Naive thymus-derived CD8-positive, alpha-beta T cell (primary cell): Measurements from ENCODE around the gene MRI1. TPM values are rescaled to one million over a fixed set of nuclear protein-coding genes. Genes with fewer than 3 reads are reported as not detected.
"Not testable (repeated sequence)": the region's sequence is repeated elsewhere in the genome, so short reads cannot be mapped to it uniquely, and the experiment has no call there.

Experiments used
- ATAC-seq, 2 donors: fragments of 150-1000 bp; cut with Tn5 transposase in 1 of 2; sonication (Bioruptor Pico), chemical (Tn5 transposase) in 1 of 2; 1 replicate in 1 of 2; 2 replicates in 1 of 2; pipeline ENCODE4 v1.10.0; 2021; ENCODE audit warnings: mild to moderate bottlenecking in 2 of 2, moderate library complexity in 2 of 2
- POLR2A ChIA-PET: fragments of 350-600 bp; sonication (Branson Sonifier 250); formaldehyde crosslinking; loops from one replicate; lab custom pipeline; 2021; ENCODE audit warnings: antibody characterized with exemption; lab: Charles Lee
- DNase-seq, 10 donors: peaks; one replicate each; pipeline versions ENCODE4 v3.0.0 to v3.0.0-alpha.2; 2020 to 2022
- H3K27ac Mint-ChIP-seq, 10 donors: one replicate each; pipeline ENCODE4 v1.8.0; 2020 to 2022; ENCODE audit warnings: mild to moderate bottlenecking in 10 of 10, mixed read lengths in 10 of 10, moderate library complexity in 4 of 10, inconsistent platforms in 1 of 10
- H3K27me3 Mint-ChIP-seq, 5 donors: one replicate each; pipeline ENCODE4 v1.8.0; 2021 to 2022; ENCODE audit warnings: mixed read lengths in 5 of 5
- H3K36me3 Mint-ChIP-seq, 3 donors: one replicate each; pipeline ENCODE4 v1.8.0; 2020 to 2022; ENCODE audit warnings: mixed read lengths in 3 of 3, mild to moderate bottlenecking in 2 of 3, inconsistent platforms in 1 of 3
- H3K4me1 Mint-ChIP-seq, 4 donors: one replicate each; pipeline ENCODE4 v1.8.0; 2021 to 2022; ENCODE audit warnings: mixed read lengths in 4 of 4
- H3K4me3 Mint-ChIP-seq, 10 donors: one replicate each; pipeline ENCODE4 v1.8.0; 2020 to 2022; ENCODE audit warnings: mild to moderate bottlenecking in 10 of 10, mixed read lengths in 10 of 10, moderate library complexity in 6 of 10, inconsistent platforms in 1 of 10
- H3K9me3 Mint-ChIP-seq, 9 donors: one replicate each; pipeline ENCODE4 v1.8.0; 2020 to 2022; ENCODE audit warnings: mixed read lengths in 9 of 9, mild to moderate bottlenecking in 3 of 9, inconsistent platforms in 1 of 9, moderate library complexity in 1 of 9
- polyA plus RNA-seq, 3 donors: library from polyadenylated mRNA; unstranded; fragments of 300-500 nt; fragmentation: Illumina TruSeq; gene quantifications; one replicate each; pipeline ENCODE4 v1.2.3, GENCODE V29; 2021
- total RNA-seq, 8 experiments: library from RNA in 2 of 8; stranded (reverse) in 2 of 8; gene quantifications; one replicate each; pipeline ENCODE4 v1.2.3 and lab custom pipeline; 2021 to 2026

The MRI1 gene
- total and polyA plus RNA-seq, 5 experiments from 2014 or later: 6.4 to 85.1 (median 15.5) TPM

- H3K36me3 Mint-ChIP-seq: peaks cover 0 to 36% (median 6%) of the 10 kb centered on the region in 3 donors
- H3K4me3 Mint-ChIP-seq: peak overlapping the region in 9 of 10 donors; percentile 40 to 88 (median 83)
- no peaks in the 10 kb centered on the region for H3K27me3 Mint-ChIP-seq
- peak overlapping the region in 4 of 10 donors; percentile 61 to 81 (median 71) for H3K27ac Mint-ChIP-seq
- POLR2A ChIA-PET: interaction anchor here (1.1 to 2.4 kb wide), 3 partner anchors 16 to 269 kb away, joined by 3 to 14 read pairs (median 11); a partner anchor contains a TSS
- DNase-seq (no peak), ATAC-seq (no peak)
- no peaks in the 10 kb centered on the region for H3K9me3 Mint-ChIP-seq
- peaks cover 14 to 22% (median 18%) of the 10 kb centered on the region in 4 donors for H3K4me1 Mint-ChIP-seq
Observed at GRCh38 chr19:13763265-13763664, 1.1 kb upstream of the MRI1 start.

- POLR2A ChIA-PET: interaction anchor here (0.6 to 2.4 kb wide), 9 partner anchors 9 to 1153 kb away, joined by 3 to 18 read pairs (median 4); partner anchors contain the start of genes ASF1B, C19orf53 and IL27RA
- Mint-ChIP-seq H3K36me3 (peaks cover 0 to 31% (median 3%) of the 10 kb centered on the region in 3 donors), H3K27ac (peak overlapping the region; percentile 49 to 96 (median 88)), H3K27me3 (no peaks in the 10 kb centered on the region), H3K4me1 (peaks cover 12 to 22% (median 18%) of the 10 kb centered on the region in 4 donors), H3K4me3 (peak overlapping the region; percentile 84 to 95 (median 90)), H3K9me3 (no peaks in the 10 kb centered on the region)
- DNase-seq: peak in 9 of 10 donors; percentile 15 to 46 (median 33)
- ATAC-seq: peak; percentile 73 to 80
Observed at GRCh38 chr19:13764821-13765394, 586 bp downstream of the MRI1 start.

- Mint-ChIP-seq H3K4me3 (peak overlapping the region; percentile 84 to 95 (median 90)), H3K9me3 (no peaks in the 10 kb centered on the region), H3K27me3 (no peaks in the 10 kb centered on the region), H3K36me3 (peaks cover 0 to 31% (median 3%) of the 10 kb centered on the region in 3 donors), H3K27ac (peak overlapping the region; percentile 49 to 96 (median 88)), H3K4me1 (peaks cover 12 to 22% (median 18%) of the 10 kb centered on the region in 4 donors)
- ATAC-seq: no peak
- no peak for DNase-seq
- POLR2A ChIA-PET: interaction anchor here (0.6 to 2.4 kb wide), 6 partner anchors 8 to 1154 kb away, joined by 3 to 18 read pairs (median 8); partner anchors contain the start of gene C19orf53
Observed at GRCh38 chr19:13765395-13766094, 1.2 kb downstream of the MRI1 start.

GRCh38 chr19:13766095-13766481 lies 1.8 kb downstream of the MRI1 start:
- ATAC-seq (no peak), DNase-seq (no peak)
- POLR2A ChIA-PET: no interaction called here
- Mint-ChIP-seq H3K36me3 (peaks cover 0 to 31% (median 3%) of the 10 kb centered on the region in 3 donors), H3K27me3 (no peaks in the 10 kb centered on the region), H3K4me3 (peak overlapping the region; percentile 53 to 95 (median 90)), H3K27ac (peak overlapping the region in 8 of 10 donors; percentile 49 to 96 (median 90)), H3K4me1 (peaks cover 12 to 22% (median 18%) of the 10 kb centered on the region in 4 donors), H3K9me3 (no peaks in the 10 kb centered on the region)

DNA sequence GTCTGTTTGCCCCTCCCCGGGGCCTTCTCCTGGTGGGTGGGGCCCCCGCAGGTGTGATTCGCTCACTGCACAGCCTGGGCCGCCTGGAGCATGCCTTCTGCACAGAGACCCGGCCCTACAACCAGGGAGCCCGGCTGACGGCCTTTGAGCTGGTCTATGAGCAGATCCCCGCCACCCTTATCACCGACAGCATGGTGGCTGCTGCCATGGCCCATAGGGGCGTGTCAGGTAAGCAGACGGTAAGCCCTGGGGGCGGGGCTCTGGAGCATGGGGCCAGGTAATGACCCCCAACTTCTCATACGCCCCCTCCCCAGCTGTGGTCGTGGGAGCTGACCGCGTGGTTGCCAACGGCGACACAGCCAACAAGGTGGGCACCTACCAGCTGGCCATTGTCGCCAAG lies 4.2 kb downstream of the MRI1 start:
- POLR2A ChIA-PET: interaction anchor here (0.6 to 1.2 kb wide), 4 partner anchors 9 to 47 kb away, joined by 3 to 8 read pairs (median 4); a partner anchor contains a TSS
- Mint-ChIP-seq H3K9me3 (no peaks in the 10 kb centered on the region), H3K4me1 (peaks cover 12 to 19% (median 17%) of the 10 kb centered on the region in 4 donors), H3K4me3 (no peak overlapping the region), H3K27me3 (no peaks in the 10 kb centered on the region), H3K36me3 (peaks cover 0 to 37% (median 0%) of the 10 kb centered on the region in 3 donors), H3K27ac (no peak overlapping the region)
- no peak for ATAC-seq
- no peak for DNase-seq

DNA sequence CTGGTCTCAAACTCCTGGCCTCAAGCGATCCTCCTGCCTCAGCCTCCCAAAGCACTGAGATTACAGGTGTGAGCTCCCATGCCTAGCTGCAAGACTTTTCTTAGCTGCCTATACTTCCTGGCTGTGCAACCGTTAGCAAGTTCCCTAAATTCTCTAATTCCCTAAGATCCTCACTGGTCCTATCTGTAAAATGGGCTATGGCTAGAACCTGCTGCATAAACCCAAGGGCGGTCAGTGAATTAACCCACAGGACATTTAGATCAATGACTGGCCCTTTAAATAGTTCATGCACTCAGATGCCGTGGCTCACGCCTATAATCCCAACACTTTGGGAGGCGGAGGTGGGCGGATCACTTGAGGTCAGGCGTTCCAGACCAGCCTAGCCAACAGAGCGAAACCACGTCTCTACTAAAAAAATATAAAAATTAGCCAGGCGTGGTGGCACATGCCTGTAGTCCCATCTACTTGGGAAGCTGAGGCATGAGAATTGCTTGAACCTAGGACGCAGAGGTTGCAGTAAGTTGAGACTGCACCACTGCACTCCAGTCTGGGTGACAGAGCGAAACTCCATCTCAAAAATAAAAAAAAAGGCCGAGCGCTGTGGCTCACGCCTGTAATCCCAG lies 5.8 kb downstream of the MRI1 start:
- Mint-ChIP-seq H3K9me3 (no peaks in the 10 kb centered on the region), H3K4me3 (no peak overlapping the region), H3K27me3 (no peaks in the 10 kb centered on the region), H3K36me3 (peaks cover 0 to 42% (median 0%) of the 10 kb centered on the region in 3 donors), H3K27ac (no peak overlapping the region), H3K4me1 (peaks cover 18 to 29% (median 24%) of the 10 kb centered on the region in 4 donors)
- no peak for ATAC-seq
- DNase-seq: no peak
- POLR2A ChIA-PET: no interaction called here

GRCh38 chr19:13774217-13775191 lies 10.2 kb downstream of the MRI1 start, which contains the start of gene C19orf53:
TSS of gene C19orf53 (plus strand) at chr19:13774456. CDS start at chr19:13774478, 22 bp downstream.
- DNase-seq (peak; percentile 73 to 93 (median 84)), ATAC-seq (peak; percentile 89 to 91)
- H3K36me3 Mint-ChIP-seq: peaks cover 0 to 64% (median 4%) of the 10 kb centered on the region in 3 donors
- no peaks in the 10 kb centered on the region for H3K9me3 Mint-ChIP-seq
- POLR2A ChIA-PET: interaction anchor here (0.5 to 4.2 kb wide), 17 partner anchors 9 to 392 kb away, joined by 3 to 39 read pairs (median 6); partner anchors contain the start of genes MRI1 and ZSWIM4
- peaks cover 18 to 44% (median 30%) of the 10 kb centered on the region in 4 donors for H3K4me1 Mint-ChIP-seq
- peak within 1 kb of the TSS; percentile 96 to 100 (median 99) for H3K27ac Mint-ChIP-seq
- no peaks in the 10 kb centered on the region for H3K27me3 Mint-ChIP-seq
- H3K4me3 Mint-ChIP-seq: peak within 1 kb of the TSS; percentile 98 to 100 (median 100)

GRCh38 chr19:13778398-13778797 lies 14.1 kb downstream of the MRI1 start:
- peak overlapping the region in 3 of 10 donors; percentile 30 to 74 (median 48) for H3K4me3 Mint-ChIP-seq

GRCh38 chr19:13778847-13779246 lies 14.5 kb downstream of the MRI1 start:
- peak overlapping the region in 6 of 10 donors; percentile 41 to 84 (median 56) for H3K27ac Mint-ChIP-seq
- H3K4me3 Mint-ChIP-seq: no peak overlapping the region
- H3K27me3 Mint-ChIP-seq: no peaks in the 10 kb centered on the region

More at GRCh38 chr19:13778398-13778797, 14.1 kb downstream of the MRI1 start:
- Mint-ChIP-seq H3K36me3 (peaks cover 0 to 40% (median 6%) of the 10 kb centered on the region in 3 donors), H3K4me1 (peaks cover 21 to 52% (median 30%) of the 10 kb centered on the region in 4 donors), H3K9me3 (no peaks in the 10 kb centered on the region), H3K27me3 (no peaks in the 10 kb centered on the region), H3K27ac (peak overlapping the region in 6 of 10 donors; percentile 52 to 84 (median 68))
- DNase-seq: no peak
- ATAC-seq: no peak
- POLR2A ChIA-PET: interaction anchor here (1.1 to 1.6 kb wide), 2 partner anchors 10 to 59 kb away, joined by 4 to 5 read pairs; no protein-coding TSS in a partner anchor

DNA sequence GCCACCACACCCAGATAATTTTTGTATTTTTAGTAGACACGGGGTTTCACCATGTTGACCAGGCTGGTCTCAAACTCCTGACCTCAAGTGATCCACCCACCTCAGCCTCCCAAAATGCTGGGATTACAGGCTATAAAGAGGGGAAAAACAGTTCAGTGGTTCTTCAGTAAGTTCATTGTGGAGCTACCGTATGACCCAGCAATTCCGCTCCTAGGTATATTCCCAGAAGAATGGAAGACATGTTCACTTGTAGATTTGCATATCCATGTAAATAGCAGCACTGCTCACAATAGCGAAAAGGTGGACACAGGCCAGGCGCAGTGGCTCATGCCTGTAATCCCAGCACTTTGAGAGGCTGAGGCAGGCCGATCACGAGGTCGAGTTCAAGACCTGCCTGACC lies 15.5 kb downstream of the MRI1 start:
- H3K4me1 Mint-ChIP-seq: peaks cover 15 to 51% (median 23%) of the 10 kb centered on the region in 4 donors
- H3K27me3 Mint-ChIP-seq, H3K4me3 Mint-ChIP-seq, ATAC-seq, H3K9me3 Mint-ChIP-seq, DNase-seq: not testable (repeated sequence)
- H3K27ac Mint-ChIP-seq: peak overlapping the region in 6 of 10 donors; percentile 19 to 94 (median 52)
- POLR2A ChIA-PET: interaction anchor here (0.6 to 1.6 kb wide), 2 partner anchors 82 to 206 kb away, joined by 3 to 4 read pairs; no protein-coding TSS in a partner anchor
- H3K36me3 Mint-ChIP-seq: peaks cover 0 to 38% (median 6%) of the 10 kb centered on the region in 3 donors

More at GRCh38 chr19:13778847-13779246, 14.5 kb downstream of the MRI1 start:
- Mint-ChIP-seq H3K9me3 (no peaks in the 10 kb centered on the region), H3K4me1 (peaks cover 21 to 52% (median 29%) of the 10 kb centered on the region in 4 donors), H3K36me3 (peaks cover 0 to 40% (median 6%) of the 10 kb centered on the region in 3 donors)
- DNase-seq: no peak
- POLR2A ChIA-PET: interaction anchor here (1.1 to 1.6 kb wide), 2 partner anchors 9 to 59 kb away, joined by 4 to 5 read pairs; no protein-coding TSS in a partner anchor
- ATAC-seq: no peak

- DNase-seq (no peak), ATAC-seq (no peak)
- POLR2A ChIA-PET: interaction anchor here (0.7 to 0.8 kb wide), 2 partner anchors 79 to 81 kb away, joined by 3 to 4 read pairs; no protein-coding TSS in a partner anchor
- Mint-ChIP-seq H3K9me3 (no peaks in the 10 kb centered on the region), H3K36me3 (peaks cover 0 to 26% (median 6%) of the 10 kb centered on the region in 3 donors), H3K4me1 (peaks cover 9 to 43% (median 15%) of the 10 kb centered on the region in 4 donors), H3K4me3 (no peak overlapping the region), H3K27ac (peak overlapping the region in 3 of 10 donors; percentile 40 to 94 (median 48)), H3K27me3 (no peaks in the 10 kb centered on the region)
Observed at GRCh38 chr19:13781547-13781946, 17.2 kb downstream of the MRI1 start.
